CD4-positive, alpha-beta T cell (primary cell): Measurements from ENCODE around the gene TMEM208. TPM values are rescaled to one million over a fixed set of nuclear protein-coding genes. Genes with fewer than 3 reads are reported as not detected.
A peak's percentile ranks its signal among the peaks of the same experiment; 100 is the strongest.

Experiments used
- ATAC-seq: fragments of 200-7000 bp; cut with Tn5 transposase; one replicate; pipeline ENCODE4 v1.10.0; 2022; ENCODE audit warnings: mild to moderate bottlenecking; ENCODE audit not compliant: poor library complexity
- CTCF ChIA-PET: fragments of 350-600 bp; sonication (Branson Sonifier 250); formaldehyde crosslinking; loops from one replicate; lab custom pipeline; 2021; ENCODE audit warnings: antibody characterized with exemption, inconsistent platforms; lab: Charles Lee
- POLR2A ChIA-PET: fragments of 350-600 bp; sonication (Branson Sonifier 250); formaldehyde crosslinking; loops from one replicate; lab custom pipeline; 2021; ENCODE audit warnings: antibody characterized with exemption, inconsistent platforms; lab: Charles Lee
- DNase-seq, 14 experiments: peaks; one replicate each; pipeline ENCODE4 v3.0.0-alpha.2; 2013 to 2020; ENCODE audit warnings: mixed read lengths in 2 of 14
- H3K27ac ChIP-seq, 2 donors: one replicate each; pipeline versions ENCODE4 v1.5.1 to v1.7.0; 2013; ENCODE audit warnings: low read length in 2 of 2, low read depth in 1 of 2, mild to moderate bottlenecking in 1 of 2
- H3K27me3 ChIP-seq, 2 experiments: 1 replicate in 1 of 2; 2 replicates in 1 of 2; pipeline versions ENCODE4 v1.6.1 to v1.7.0; 2013; ENCODE audit warnings: low read length in 2 of 2, control low read depth in 1 of 2, mild to moderate bottlenecking in 1 of 2, moderate library complexity in 1 of 2; ENCODE audit not compliant: insufficient read depth in 2 of 2, control insufficient read depth in 1 of 2
- H3K36me3 ChIP-seq: one replicate; pipeline ENCODE4 v1.6.1; 2013; ENCODE audit warnings: low read length, control low read depth; ENCODE audit not compliant: insufficient read depth
- H3K4me1 ChIP-seq: one replicate; pipeline ENCODE4 v1.6.1; 2013; ENCODE audit warnings: low read length, control low read depth; ENCODE audit not compliant: insufficient read depth
- H3K4me3 ChIP-seq: one replicate; pipeline ENCODE4 v1.5.1; 2013; ENCODE audit warnings: mild to moderate bottlenecking, low read length, moderate library complexity
- H3K9me3 ChIP-seq, 2 experiments: 1 replicate in 1 of 2; 2 replicates in 1 of 2; pipeline versions ENCODE4 v1.6.1 to v1.7.0; 2013; ENCODE audit warnings: low read length in 2 of 2, mild to moderate bottlenecking in 2 of 2, control low read depth in 1 of 2, moderate library complexity in 1 of 2; ENCODE audit not compliant: control insufficient read depth in 1 of 2, insufficient read depth in 1 of 2
- H3K27ac Mint-ChIP-seq: one replicate; pipeline ENCODE4 v1.8.0; 2020; ENCODE audit warnings: mixed read lengths
- H3K27me3 Mint-ChIP-seq: one replicate; pipeline ENCODE4 v1.8.0; 2021; ENCODE audit warnings: mixed read lengths
- H3K36me3 Mint-ChIP-seq: one replicate; pipeline ENCODE4 v1.8.0; 2021; ENCODE audit warnings: low read depth, mixed read lengths
- H3K4me1 Mint-ChIP-seq: one replicate; pipeline ENCODE4 v1.8.0; 2021; ENCODE audit warnings: low read depth, mixed read lengths
- H3K4me3 Mint-ChIP-seq: one replicate; pipeline ENCODE4 v1.8.0; 2020; ENCODE audit warnings: mild to moderate bottlenecking, mixed read lengths
- H3K9me3 Mint-ChIP-seq: one replicate; pipeline ENCODE4 v1.8.0; 2020; ENCODE audit warnings: mixed read lengths
- CTCF ChIP-seq: fragments of 200-600 bp; IDR thresholded peaks from one replicate; pipeline ENCODE4 v1.8.0; 2022; ENCODE audit warnings: antibody characterized with exemption, mild to moderate bottlenecking
- intact Hi-C, 2 experiments: fragments of 100-400 bp; cut with DNase I in 1 of 2; cut with micrococcal nuclease in 1 of 2; formaldehyde crosslinking; loops; one replicate each; pipeline versions ENCODE4 v1.15.1 to v1.9.0; 2023 to 2025; cut with DNase I, micrococcal nuclease
- total RNA-seq, 174 experiments: library from RNA in 2 of 174; stranded (reverse) in 2 of 174; gene quantifications; one replicate each; pipeline ENCODE4 v1.2.3 and lab custom pipeline; 2021 to 2026

TMEM208 gene
- total RNA-seq, 2 experiments from 2014 or later: 35.8 to 37.6 TPM

- H3K36me3 Mint-ChIP-seq: peaks cover 72% of the 10 kb centered on the region
- H3K27me3 Mint-ChIP-seq: no peaks in the 10 kb centered on the region
- DNase-seq: peak in 1 of 14 experiments; percentile 39
- peak within 1 kb of the TSS; percentile 20 for H3K4me3 Mint-ChIP-seq
- H3K9me3 ChIP-seq: no peaks in the 10 kb centered on the region
- no peak for ATAC-seq
- peaks cover 23% of the 10 kb centered on the region for H3K4me1 ChIP-seq
- H3K4me1 Mint-ChIP-seq: peaks cover 22% of the 10 kb centered on the region
- TF ChIP-seq CTCF: no peak
- ChIA-PET CTCF (interaction anchor here (1.5 kb wide), 1 partner anchor 28 kb away, joined by 6 read pairs; the partner anchor contains the start of gene TMEM208), POLR2A (no interaction called here)
- intact Hi-C loops: no loop called here
- H3K4me3 ChIP-seq: no peak within 1 kb of the TSS
- peaks cover 77% of the 10 kb centered on the region for H3K36me3 ChIP-seq
- no peaks in the 10 kb centered on the region for H3K9me3 Mint-ChIP-seq
- peak within 1 kb of the TSS; percentile 30 for H3K27ac Mint-ChIP-seq
- H3K27me3 ChIP-seq: no peaks in the 10 kb centered on the region
- no peak within 1 kb of the TSS for H3K27ac ChIP-seq
These were observed 27.7 kb upstream of the TMEM208 start, which contains the start of gene ELMO3 for GRCh38 chr16:67199011-67199807. ELMO3 (plus strand) TSS chr16:67199131; CDS start chr16:67199327, 196 bp downstream.

- H3K4me1 ChIP-seq: peaks cover 17% of the 10 kb centered on the region
- no peak for TF ChIP-seq CTCF
- no peak overlapping the region for H3K27ac Mint-ChIP-seq
- no peak for DNase-seq
- no peaks in the 10 kb centered on the region for H3K27me3 ChIP-seq
- H3K36me3 ChIP-seq: peaks cover 73% of the 10 kb centered on the region
- no peaks in the 10 kb centered on the region for H3K9me3 Mint-ChIP-seq
- no peak overlapping the region for H3K4me3 Mint-ChIP-seq
- H3K27me3 Mint-ChIP-seq: no peaks in the 10 kb centered on the region
- no peaks in the 10 kb centered on the region for H3K9me3 ChIP-seq
- peaks cover 21% of the 10 kb centered on the region for H3K4me1 Mint-ChIP-seq
- ChIA-PET POLR2A (no interaction called here), CTCF (no interaction called here)
- no peak overlapping the region for H3K27ac ChIP-seq
- intact Hi-C loops: no loop called here
- H3K4me3 ChIP-seq: no peak overlapping the region
- no peak for ATAC-seq
- H3K36me3 Mint-ChIP-seq: peaks cover 69% of the 10 kb centered on the region
These were observed 27.1 kb upstream of the TMEM208 start for GRCh38 chr16:67199808-67200198.

- no peak for ATAC-seq
- CTCF ChIA-PET: no interaction called here
- intact Hi-C loops: no loop called here
- Mint-ChIP-seq H3K36me3 (peaks cover 62% of the 10 kb centered on the region), H3K27me3 (no peaks in the 10 kb centered on the region), H3K4me3 (no peak overlapping the region), H3K4me1 (peaks cover 21% of the 10 kb centered on the region), H3K9me3 (no peaks in the 10 kb centered on the region), H3K27ac (no peak overlapping the region)
- no peak for DNase-seq
- Histone ChIP-seq H3K27me3 (no peaks in the 10 kb centered on the region), H3K4me3 (no peak overlapping the region), H3K36me3 (peaks cover 66% of the 10 kb centered on the region), H3K27ac (no peak overlapping the region), H3K9me3 (no peaks in the 10 kb centered on the region), H3K4me1 (peaks cover 10% of the 10 kb centered on the region)
- POLR2A ChIA-PET: interaction anchor here (0.6 kb wide), 1 partner anchor 225 kb away, joined by 3 read pairs; no protein-coding TSS in a partner anchor
- no peak for TF ChIP-seq CTCF
These were observed 26.4 kb upstream of the TMEM208 start for GRCh38 chr16:67200491-67200890.
